WTC11 (cell line): ENCODE data around the gene ASPM. TPM values are rescaled to one million over a fixed set of nuclear protein-coding genes. Genes with fewer than 3 reads are reported as not detected.

Experiments used
- ATAC-seq: fragments of 200-7000 bp; cut with Tn5 transposase; 2 replicates; pipeline ENCODE4 v1.10.0; 2021; ENCODE audit warnings: mild to moderate bottlenecking, moderate library complexity
- CTCF ChIA-PET: fragments of 300-600 bp; sonication (Branson Sonifier 250); formaldehyde crosslinking; loops from one replicate; lab custom pipeline; 2021; ENCODE audit warnings: antibody characterized with exemption; lab: Charles Lee
- POLR2A ChIA-PET: fragments of 350-600 bp; sonication (Branson Sonifier 250); formaldehyde crosslinking; loops from one replicate; lab custom pipeline; 2021; ENCODE audit warnings: antibody characterized with exemption; lab: Charles Lee
- DNase-seq: peaks from one replicate; pipeline ENCODE4 v3.0.0; 2021; ENCODE audit warnings: low spot score
- H3K27ac Mint-ChIP-seq: 2 replicates; pipeline ENCODE4 v1.8.0; 2021; ENCODE audit warnings: mixed read lengths
- H3K27me3 Mint-ChIP-seq: 2 replicates; pipeline ENCODE4 v1.8.0; 2021; ENCODE audit warnings: low read depth, mild to moderate bottlenecking, moderate library complexity, mixed read lengths
- H3K36me3 Mint-ChIP-seq: 2 replicates; pipeline ENCODE4 v1.8.0; 2021; ENCODE audit warnings: mixed read lengths
- H3K4me1 Mint-ChIP-seq: 2 replicates; pipeline ENCODE4 v1.8.0; 2022; ENCODE audit warnings: mixed read lengths
- H3K4me3 Mint-ChIP-seq: 2 replicates; pipeline ENCODE4 v1.8.0; 2021; ENCODE audit warnings: mild to moderate bottlenecking, moderate library complexity, mixed read lengths
- H3K9me3 Mint-ChIP-seq: 2 replicates; pipeline ENCODE4 v1.8.0; 2021; ENCODE audit warnings: mixed read lengths
- ATF1 ChIP-seq: sonication (generic); formaldehyde crosslinking; IDR thresholded peaks from 2 replicates; pipeline ENCODE4 v1.8.1; 2023; ENCODE audit warnings: mild to moderate bottlenecking, moderate library complexity, missing genetic modification reagents
- ATF2 ChIP-seq: sonication (generic); formaldehyde crosslinking; IDR thresholded peaks from 2 replicates; pipeline ENCODE4 v1.8.1; 2022; ENCODE audit warnings: low read depth, missing genetic modification reagents, borderline replicate concordance
- CREM ChIP-seq: sonication (generic); formaldehyde crosslinking; IDR thresholded peaks from 2 replicates; pipeline ENCODE4 v1.8.1; 2022; ENCODE audit warnings: mild to moderate bottlenecking, missing genetic modification reagents, moderate library complexity
- E2F5 ChIP-seq: sonication (generic); formaldehyde crosslinking; IDR thresholded peaks from 2 replicates; pipeline ENCODE4 v1.8.1; 2022; ENCODE audit warnings: mild to moderate bottlenecking, moderate library complexity, missing genetic modification reagents
- IRF1 ChIP-seq: sonication (generic); formaldehyde crosslinking; IDR thresholded peaks from 2 replicates; pipeline ENCODE4 v1.8.0; 2023; ENCODE audit warnings: missing genetic modification reagents
- IRF2 ChIP-seq: sonication (generic); formaldehyde crosslinking; IDR thresholded peaks from 2 replicates; pipeline ENCODE4 v1.8.0; 2022; ENCODE audit warnings: low read depth, missing genetic modification reagents, borderline replicate concordance
- JAZF1 ChIP-seq: fragments of 250-450 bp; sonication (Bioruptor Pico); IDR thresholded peaks from 2 replicates; pipeline ENCODE4 v1.9.0; 2021; ENCODE audit warnings: moderate library complexity, mild to moderate bottlenecking, inconsistent platforms
- JUN ChIP-seq: sonication (generic); formaldehyde crosslinking; IDR thresholded peaks from 2 replicates; pipeline ENCODE4 v1.8.0; 2023; ENCODE audit warnings: mild to moderate bottlenecking, missing genetic modification reagents
- MLX ChIP-seq: sonication (generic); formaldehyde crosslinking; IDR thresholded peaks from 2 replicates; pipeline ENCODE4 v1.8.1; 2023; ENCODE audit warnings: mild to moderate bottlenecking, missing genetic modification reagents, moderate library complexity
- NR2C2 ChIP-seq: sonication (generic); formaldehyde crosslinking; IDR thresholded peaks from 2 replicates; pipeline ENCODE4 v1.8.0; 2022; ENCODE audit warnings: mild to moderate bottlenecking, missing genetic modification reagents
- TEAD1 ChIP-seq: sonication (generic); formaldehyde crosslinking; IDR thresholded peaks from 2 replicates; pipeline ENCODE4 v1.8.0; 2022; ENCODE audit warnings: mild to moderate bottlenecking, missing genetic modification reagents
- TEAD4 ChIP-seq: sonication (generic); formaldehyde crosslinking; IDR thresholded peaks from 2 replicates; pipeline ENCODE4 v1.8.0; 2022; ENCODE audit warnings: mild to moderate bottlenecking, missing genetic modification reagents
- USF2 ChIP-seq: sonication (generic); formaldehyde crosslinking; IDR thresholded peaks from 2 replicates; pipeline ENCODE4 v1.8.1; 2023; ENCODE audit warnings: mild to moderate bottlenecking, missing genetic modification reagents, moderate library complexity
- ZBTB21 ChIP-seq: sonication (generic); formaldehyde crosslinking; IDR thresholded peaks from 2 replicates; pipeline ENCODE4 v1.8.1; 2023; ENCODE audit warnings: mild to moderate bottlenecking, missing genetic modification reagents, borderline replicate concordance
- ZNF219 ChIP-seq: sonication (generic); formaldehyde crosslinking; IDR thresholded peaks from 2 replicates; pipeline ENCODE4 v1.8.0; 2023; ENCODE audit warnings: missing genetic modification reagents, mild to moderate bottlenecking, borderline replicate concordance
- ZNF425 ChIP-seq: fragments of 250-450 bp; sonication (Bioruptor Pico); conservative IDR thresholded peaks from 2 replicates; pipeline ENCODE4 v1.9.0; 2021; ENCODE audit warnings: mild to moderate bottlenecking
- total RNA-seq: library from RNA; stranded (reverse); gene quantifications from 3 replicates; pipeline ENCODE4 v1.2.3, GENCODE V29; 2021
- TF ChIP-seq, protein P1 (sequence below): sonication (generic); formaldehyde crosslinking; IDR thresholded peaks from 2 replicates; pipeline ENCODE4 v1.8.0; 2023; ENCODE audit warnings: mild to moderate bottlenecking, missing genetic modification reagents
- TF ChIP-seq, protein P2 (sequence below): sonication (generic); formaldehyde crosslinking; IDR thresholded peaks from 2 replicates; pipeline ENCODE4 v1.8.0; 2022; ENCODE audit warnings: mild to moderate bottlenecking, missing genetic modification reagents
- TF ChIP-seq, protein P3 (sequence below): fragments of 200-600 bp; IDR thresholded peaks from 2 replicates; pipeline ENCODE4 v1.8.0; 2022; ENCODE audit warnings: antibody characterized with exemption

ASPM gene
- total RNA-seq, 1 experiment from 2014 or later, result 44.5 TPM

DNA sequence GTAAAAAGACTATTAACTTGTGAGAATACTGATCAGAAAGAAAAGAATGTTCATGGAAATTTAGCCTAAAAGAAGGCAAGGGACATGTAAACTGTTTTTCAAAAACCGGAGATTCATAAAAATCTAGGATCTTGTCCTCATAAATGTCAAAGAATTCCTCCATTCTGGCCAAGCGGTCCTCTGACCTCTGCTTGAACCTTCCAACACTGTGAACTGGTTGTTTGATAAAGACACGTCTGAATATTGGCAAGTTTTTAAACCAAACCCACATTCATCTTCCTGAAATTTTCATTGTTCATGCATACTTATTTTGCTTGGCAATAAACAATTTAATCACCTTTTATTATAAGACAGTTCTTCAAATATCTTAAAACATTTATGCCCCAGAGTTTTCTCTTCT lies 19.8 kb downstream of the ASPM start:
- Mint-ChIP-seq H3K27me3 (no peaks in the 10 kb centered on the region), H3K27ac (no peak overlapping the region), H3K4me3 (no peak overlapping the region), H3K4me1 (peaks cover 16% of the 10 kb centered on the region), H3K9me3 (no peaks in the 10 kb centered on the region), H3K36me3 (peaks cover 57% of the 10 kb centered on the region)
- CTCF ChIA-PET, result no interaction called here
- POLR2A ChIA-PET, result no interaction called here
- TF ChIP-seq NR2C2 (no peak), TEAD1 (CRISPR knock-in tag) (no peak), ZNF219 (CRISPR knock-in tag) (no peak), E2F5 (no peak), ATF2 (CRISPR knock-in tag) (no peak), JAZF1 (CRISPR knock-in tag) (no peak)
- ATAC-seq (no peak), DNase-seq (no peak)

- Mint-ChIP-seq H3K4me3 (no peak overlapping the region), H3K27ac (no peak overlapping the region), H3K9me3 (no peaks in the 10 kb centered on the region)
- ATAC-seq, result no peak
- CTCF ChIA-PET, result no interaction called here
- POLR2A ChIA-PET, result no interaction called here
- DNase-seq, result no peak
- TF ChIP-seq ZNF425 (CRISPR knock-in tag), result no peak
- TF ChIP-seq, protein P1, sequence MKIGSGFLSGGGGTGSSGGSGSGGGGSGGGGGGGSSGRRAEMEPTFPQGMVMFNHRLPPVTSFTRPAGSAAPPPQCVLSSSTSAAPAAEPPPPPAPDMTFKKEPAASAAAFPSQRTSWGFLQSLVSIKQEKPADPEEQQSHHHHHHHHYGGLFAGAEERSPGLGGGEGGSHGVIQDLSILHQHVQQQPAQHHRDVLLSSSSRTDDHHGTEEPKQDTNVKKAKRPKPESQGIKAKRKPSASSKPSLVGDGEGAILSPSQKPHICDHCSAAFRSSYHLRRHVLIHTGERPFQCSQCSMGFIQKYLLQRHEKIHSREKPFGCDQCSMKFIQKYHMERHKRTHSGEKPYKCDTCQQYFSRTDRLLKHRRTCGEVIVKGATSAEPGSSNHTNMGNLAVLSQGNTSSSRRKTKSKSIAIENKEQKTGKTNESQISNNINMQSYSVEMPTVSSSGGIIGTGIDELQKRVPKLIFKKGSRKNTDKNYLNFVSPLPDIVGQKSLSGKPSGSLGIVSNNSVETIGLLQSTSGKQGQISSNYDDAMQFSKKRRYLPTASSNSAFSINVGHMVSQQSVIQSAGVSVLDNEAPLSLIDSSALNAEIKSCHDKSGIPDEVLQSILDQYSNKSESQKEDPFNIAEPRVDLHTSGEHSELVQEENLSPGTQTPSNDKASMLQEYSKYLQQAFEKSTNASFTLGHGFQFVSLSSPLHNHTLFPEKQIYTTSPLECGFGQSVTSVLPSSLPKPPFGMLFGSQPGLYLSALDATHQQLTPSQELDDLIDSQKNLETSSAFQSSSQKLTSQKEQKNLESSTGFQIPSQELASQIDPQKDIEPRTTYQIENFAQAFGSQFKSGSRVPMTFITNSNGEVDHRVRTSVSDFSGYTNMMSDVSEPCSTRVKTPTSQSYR (CRISPR knock-in tag), result no peak
- TF ChIP-seq, protein P2, sequence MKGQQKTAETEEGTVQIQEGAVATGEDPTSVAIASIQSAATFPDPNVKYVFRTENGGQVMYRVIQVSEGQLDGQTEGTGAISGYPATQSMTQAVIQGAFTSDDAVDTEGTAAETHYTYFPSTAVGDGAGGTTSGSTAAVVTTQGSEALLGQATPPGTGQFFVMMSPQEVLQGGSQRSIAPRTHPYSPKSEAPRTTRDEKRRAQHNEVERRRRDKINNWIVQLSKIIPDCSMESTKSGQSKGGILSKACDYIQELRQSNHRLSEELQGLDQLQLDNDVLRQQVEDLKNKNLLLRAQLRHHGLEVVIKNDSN (CRISPR knock-in tag), result no peak
- TF ChIP-seq IRF1 (CRISPR knock-in tag), result no peak
- TF ChIP-seq, all 79 proteins: peak for 0
- H3K36me3 Mint-ChIP-seq, result peaks cover 56% of the 10 kb centered on the region
- H3K4me1 Mint-ChIP-seq, result peaks cover under 1% of the 10 kb centered on the region
- H3K27me3 Mint-ChIP-seq, result no peaks in the 10 kb centered on the region
These were observed 22.1 kb downstream of the ASPM start for GRCh38 chr1:197124376-197124775.

DNA sequence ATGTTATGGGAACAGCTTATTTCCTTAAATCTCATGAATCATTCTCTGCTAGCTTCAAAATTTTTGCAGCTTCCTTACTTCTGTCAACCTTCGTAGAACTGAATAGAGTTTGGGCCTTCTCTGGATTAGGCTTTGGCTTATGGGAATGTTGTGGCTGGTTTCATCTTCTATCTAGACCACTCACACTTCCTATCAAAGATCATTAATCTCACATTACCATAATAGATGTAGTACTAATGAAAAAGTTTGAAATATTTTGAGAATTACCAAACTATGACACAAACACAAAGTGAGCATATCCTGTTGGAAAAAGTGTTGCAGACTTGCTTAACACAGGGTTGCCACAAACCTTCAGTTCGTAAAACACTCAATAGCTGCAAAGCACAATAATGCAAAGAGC lies 30.3 kb downstream of the ASPM start:
- ChIA-PET POLR2A (no interaction called here), CTCF (no interaction called here)
- DNase-seq, result no peak
- no peaks in the 10 kb centered on the region for H3K4me1 Mint-ChIP-seq
- no peak overlapping the region for H3K4me3 Mint-ChIP-seq
- H3K27ac Mint-ChIP-seq, result no peak overlapping the region
- peaks cover 57% of the 10 kb centered on the region for H3K36me3 Mint-ChIP-seq
- ATAC-seq, result no peak
- no peaks in the 10 kb centered on the region for H3K27me3 Mint-ChIP-seq
- no peaks in the 10 kb centered on the region for H3K9me3 Mint-ChIP-seq
- TF ChIP-seq, protein P3, sequence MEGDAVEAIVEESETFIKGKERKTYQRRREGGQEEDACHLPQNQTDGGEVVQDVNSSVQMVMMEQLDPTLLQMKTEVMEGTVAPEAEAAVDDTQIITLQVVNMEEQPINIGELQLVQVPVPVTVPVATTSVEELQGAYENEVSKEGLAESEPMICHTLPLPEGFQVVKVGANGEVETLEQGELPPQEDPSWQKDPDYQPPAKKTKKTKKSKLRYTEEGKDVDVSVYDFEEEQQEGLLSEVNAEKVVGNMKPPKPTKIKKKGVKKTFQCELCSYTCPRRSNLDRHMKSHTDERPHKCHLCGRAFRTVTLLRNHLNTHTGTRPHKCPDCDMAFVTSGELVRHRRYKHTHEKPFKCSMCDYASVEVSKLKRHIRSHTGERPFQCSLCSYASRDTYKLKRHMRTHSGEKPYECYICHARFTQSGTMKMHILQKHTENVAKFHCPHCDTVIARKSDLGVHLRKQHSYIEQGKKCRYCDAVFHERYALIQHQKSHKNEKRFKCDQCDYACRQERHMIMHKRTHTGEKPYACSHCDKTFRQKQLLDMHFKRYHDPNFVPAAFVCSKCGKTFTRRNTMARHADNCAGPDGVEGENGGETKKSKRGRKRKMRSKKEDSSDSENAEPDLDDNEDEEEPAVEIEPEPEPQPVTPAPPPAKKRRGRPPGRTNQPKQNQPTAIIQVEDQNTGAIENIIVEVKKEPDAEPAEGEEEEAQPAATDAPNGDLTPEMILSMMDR, result no peak
- no peak for TF ChIP-seq MLX (CRISPR knock-in tag)
- TF ChIP-seq ATF1, result no peak
- TF ChIP-seq IRF2 (CRISPR knock-in tag), result no peak
- TF ChIP-seq JUN (CRISPR knock-in tag), result no peak
- TF ChIP-seq TEAD4, result no peak
- TF ChIP-seq CREM (CRISPR knock-in tag), result no peak
- TF ChIP-seq ZBTB21 (CRISPR knock-in tag), result no peak
- no peak for TF ChIP-seq USF2 (CRISPR knock-in tag)
